ENCODE data around the gene BDNF.

DNA sequence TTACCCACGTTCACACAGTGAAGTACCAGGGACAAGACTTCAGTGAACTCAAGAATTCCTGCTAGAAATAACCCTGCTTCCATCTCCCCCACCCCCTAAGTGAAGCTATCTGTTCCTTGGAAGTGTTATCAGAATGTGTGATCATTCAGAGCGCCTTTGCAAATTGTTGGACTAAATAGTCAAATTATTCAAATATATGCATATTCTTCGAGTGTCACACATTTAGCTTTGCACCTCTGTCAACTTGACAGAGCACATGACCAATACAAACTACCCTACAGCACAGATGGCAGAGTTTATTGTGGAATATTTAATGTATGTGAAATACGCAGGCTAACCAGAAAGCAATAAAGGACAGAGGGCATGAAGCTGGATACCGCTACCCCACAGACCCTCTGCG is 2.6 kb upstream of the BDNF start:
- TF ChIP-seq POLR2AphosphoS5 (IDR thresholded peaks at IDR 0.05; ENCODE audit: insufficient read depth, low read depth, low read length): no peak
- TF ChIP-seq, protein P1, sequence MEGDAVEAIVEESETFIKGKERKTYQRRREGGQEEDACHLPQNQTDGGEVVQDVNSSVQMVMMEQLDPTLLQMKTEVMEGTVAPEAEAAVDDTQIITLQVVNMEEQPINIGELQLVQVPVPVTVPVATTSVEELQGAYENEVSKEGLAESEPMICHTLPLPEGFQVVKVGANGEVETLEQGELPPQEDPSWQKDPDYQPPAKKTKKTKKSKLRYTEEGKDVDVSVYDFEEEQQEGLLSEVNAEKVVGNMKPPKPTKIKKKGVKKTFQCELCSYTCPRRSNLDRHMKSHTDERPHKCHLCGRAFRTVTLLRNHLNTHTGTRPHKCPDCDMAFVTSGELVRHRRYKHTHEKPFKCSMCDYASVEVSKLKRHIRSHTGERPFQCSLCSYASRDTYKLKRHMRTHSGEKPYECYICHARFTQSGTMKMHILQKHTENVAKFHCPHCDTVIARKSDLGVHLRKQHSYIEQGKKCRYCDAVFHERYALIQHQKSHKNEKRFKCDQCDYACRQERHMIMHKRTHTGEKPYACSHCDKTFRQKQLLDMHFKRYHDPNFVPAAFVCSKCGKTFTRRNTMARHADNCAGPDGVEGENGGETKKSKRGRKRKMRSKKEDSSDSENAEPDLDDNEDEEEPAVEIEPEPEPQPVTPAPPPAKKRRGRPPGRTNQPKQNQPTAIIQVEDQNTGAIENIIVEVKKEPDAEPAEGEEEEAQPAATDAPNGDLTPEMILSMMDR (IDR thresholded peaks at IDR 0.05; ENCODE audit: extremely low read depth in 1 of 2, insufficient read depth in 1 of 2, low read depth in 1 of 2, low read length in 2 of 2): no peak
- TF ChIP-seq GATA2 (IDR thresholded peaks at IDR 0.05; ENCODE audit: insufficient read depth, insufficient read length, low read depth, low read length): no peak
- no peak for TF ChIP-seq POLR2A (IDR thresholded peaks at IDR 0.05; ENCODE audit: low read depth, low read length)
- no peak for TF ChIP-seq EZH2 (IDR thresholded peaks at IDR 0.05; ENCODE audit: borderline replicate concordance, low read depth, low read length, severe bottlenecking)
- TF ChIP-seq MYC (IDR thresholded peaks at IDR 0.05; ENCODE audit: low read depth, low read length): no peak
- TF ChIP-seq JUN (IDR thresholded peaks at IDR 0.05; ENCODE audit: borderline replicate concordance, insufficient read depth, insufficient read length, low read depth): no peak
- no peak for TF ChIP-seq FOS (IDR thresholded peaks at IDR 0.05; ENCODE audit: borderline replicate concordance, insufficient read depth, low read length)

Measured in endothelial cell of umbilical vein (primary cell).